ENCODE measurements around the gene MYH2. TPM values are rescaled to one million over a fixed set of nuclear protein-coding genes. Genes with fewer than 3 reads are reported as not detected.

MYH2 gene
- polyA plus RNA-seq, 1 of the 3 experiments (the other 2 are of a cell fraction), result 0.10 TPM

DNA sequence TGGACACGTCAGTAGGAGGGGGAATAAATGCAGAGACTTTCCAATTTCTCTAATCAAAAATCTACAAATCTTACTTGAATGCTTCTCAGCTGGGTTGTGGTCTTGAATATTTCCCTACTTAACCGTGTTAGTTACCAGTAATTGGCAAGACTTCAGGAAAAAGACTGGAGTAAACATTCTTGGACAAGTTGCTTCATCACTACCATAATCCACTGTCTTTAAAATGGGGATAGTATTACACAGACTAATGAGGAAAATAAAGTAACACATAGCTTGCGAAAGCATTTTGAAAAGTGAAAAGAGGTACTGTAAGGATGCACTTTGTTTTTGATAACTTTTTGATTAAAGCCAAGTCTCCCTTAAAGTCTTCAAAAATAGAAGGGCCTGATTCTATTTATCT lies 49.5 kb downstream of the MYH2 start (continued):
- no peak for TF ChIP-seq REST (IDR thresholded peaks at IDR 0.05; ENCODE audit: low read depth, low read length)

DNA sequence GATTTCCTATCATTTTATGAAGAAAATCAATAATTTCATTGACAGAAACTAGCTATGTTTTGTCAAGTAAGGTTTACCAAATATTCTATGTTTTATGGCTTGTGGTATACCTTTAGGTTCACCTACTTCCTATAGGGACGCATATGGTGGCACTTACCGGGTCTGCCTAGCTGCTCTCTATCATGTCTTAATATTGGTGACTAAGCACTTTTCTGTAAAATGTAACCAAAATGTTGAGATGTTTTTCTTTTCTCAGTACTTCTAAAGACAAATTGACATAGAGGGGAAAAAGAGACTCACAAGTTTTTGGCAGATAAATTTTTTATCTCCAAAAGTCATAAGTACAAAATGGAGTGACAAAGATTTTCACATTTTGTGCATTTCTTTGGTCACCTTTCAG lies 57.5 kb downstream of the MYH2 start:
- Histone ChIP-seq H3K4me1 (ENCODE audit: control insufficient read depth in 1 of 2, insufficient read depth in 2 of 2, low read depth in 1 of 2, low read length in 1 of 2) (no peaks in the 10 kb centered on the region), H2AFZ (ENCODE audit: low read depth) (no peak overlapping the region), H3K36me3 (replicated peaks in 1 of 2; ENCODE audit: control insufficient read depth in 1 of 2, insufficient read depth in 2 of 2, low read length in 1 of 2) (no peaks in the 10 kb centered on the region), H3K79me2 (ENCODE audit: insufficient read depth) (no peaks in the 10 kb centered on the region), H3K27ac (ENCODE audit: low read depth in 2 of 2, low read length in 1 of 2) (no peak overlapping the region), H3K9ac (no peak overlapping the region), H3F3A (replicated peaks; ENCODE audit: insufficient read depth) (no peaks in the 10 kb centered on the region), H3K9me3 (no peaks in the 10 kb centered on the region), H3K4me2 (no peak overlapping the region), H3K27me3 (ENCODE audit: insufficient read depth) (no peaks in the 10 kb centered on the region), H4K20me1 (ENCODE audit: insufficient read depth) (no peaks in the 10 kb centered on the region), H3K9me2 (no peaks in the 10 kb centered on the region), H3K4me3 (ENCODE audit: low read depth in 2 of 2, low read length in 1 of 2) (no peak overlapping the region)
- 13% methylated on average over 2 of the region's 2 CpGs for WGBS (ENCODE audit: low lambda C conversion rate)
- no peak for TF ChIP-seq NRF1 (IDR thresholded peaks at IDR 0.05; ENCODE audit: low read depth, low read length)
- TF ChIP-seq TAF1 (IDR thresholded peaks at IDR 0.05; ENCODE audit: borderline replicate concordance, low read depth, low read length), result no peak
- TF ChIP-seq EP300 (IDR thresholded peaks at IDR 0.05; ENCODE audit: borderline replicate concordance in 1 of 2, low read depth in 1 of 2, low read length in 1 of 2), result no peak
- no peak for TF ChIP-seq RCOR1 (IDR thresholded peaks at IDR 0.05; ENCODE audit: low read length)
- TF ChIP-seq RAD21 (IDR thresholded peaks at IDR 0.05; ENCODE audit: low read length), result no peak
- TF ChIP-seq, protein P1, sequence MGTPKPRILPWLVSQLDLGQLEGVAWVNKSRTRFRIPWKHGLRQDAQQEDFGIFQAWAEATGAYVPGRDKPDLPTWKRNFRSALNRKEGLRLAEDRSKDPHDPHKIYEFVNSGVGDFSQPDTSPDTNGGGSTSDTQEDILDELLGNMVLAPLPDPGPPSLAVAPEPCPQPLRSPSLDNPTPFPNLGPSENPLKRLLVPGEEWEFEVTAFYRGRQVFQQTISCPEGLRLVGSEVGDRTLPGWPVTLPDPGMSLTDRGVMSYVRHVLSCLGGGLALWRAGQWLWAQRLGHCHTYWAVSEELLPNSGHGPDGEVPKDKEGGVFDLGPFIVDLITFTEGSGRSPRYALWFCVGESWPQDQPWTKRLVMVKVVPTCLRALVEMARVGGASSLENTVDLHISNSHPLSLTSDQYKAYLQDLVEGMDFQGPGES (IDR thresholded peaks at IDR 0.05; ENCODE audit: low read depth, low read length), result no peak
- no peak for TF ChIP-seq SIN3A (IDR thresholded peaks at IDR 0.05; ENCODE audit: borderline replicate concordance, low read depth, low read length)
- TF ChIP-seq CHD2 (IDR thresholded peaks at IDR 0.05; ENCODE audit: low read length, partially characterized antibody), result no peak
- no peak for TF ChIP-seq MEF2A (IDR thresholded peaks at IDR 0.05; ENCODE audit: borderline replicate concordance, low read depth)
- TF ChIP-seq GATA2 (CRISPR knock-in tag; IDR thresholded peaks at IDR 0.05), result no peak
- ChIA-PET CTCF (interaction anchor here (0.7 kb wide), 1 partner anchor 18 kb away, joined by 3 read pairs; no protein-coding TSS in a partner anchor), POLR2A (no interaction called here)
- DNase-seq, result no peak

GRCh38 chr17:10482252-10482651 lies 67.2 kb downstream of the MYH2 start:
- Histone ChIP-seq H3F3A (replicated peaks; ENCODE audit: insufficient read depth) (no peaks in the 10 kb centered on the region), H3K27me3 (ENCODE audit: insufficient read depth) (no peaks in the 10 kb centered on the region), H3K9ac (no peak overlapping the region), H2AFZ (ENCODE audit: low read depth) (no peak overlapping the region), H3K4me2 (no peak overlapping the region), H3K4me3 (ENCODE audit: low read depth in 2 of 2, low read length in 1 of 2) (no peak overlapping the region), H3K79me2 (ENCODE audit: insufficient read depth) (no peaks in the 10 kb centered on the region), H3K9me3 (no peaks in the 10 kb centered on the region), H3K27ac (ENCODE audit: low read depth in 2 of 2, low read length in 1 of 2) (no peak overlapping the region), H4K20me1 (ENCODE audit: insufficient read depth) (no peaks in the 10 kb centered on the region), H3K4me1 (ENCODE audit: control insufficient read depth in 1 of 2, insufficient read depth in 2 of 2, low read depth in 1 of 2, low read length in 1 of 2) (no peaks in the 10 kb centered on the region), H3K9me2 (no peaks in the 10 kb centered on the region), H3K36me3 (replicated peaks in 1 of 2; ENCODE audit: control insufficient read depth in 1 of 2, insufficient read depth in 2 of 2, low read length in 1 of 2) (no peaks in the 10 kb centered on the region)
- no peak for DNase-seq
- POLR2A ChIA-PET, result no interaction called here
- CTCF ChIA-PET, result no interaction called here
- TF ChIP-seq TCF12 (IDR thresholded peaks at IDR 0.05) (no peak), SMC3 (IDR thresholded peaks at IDR 0.05; ENCODE audit: low read depth, low read length) (no peak), POLR2AphosphoS5 (IDR thresholded peaks at IDR 0.05; ENCODE audit: low read depth, low read length) (no peak), FOXJ3 (CRISPR knock-in tag; IDR thresholded peaks at IDR 0.05) (no peak), TAF1 (IDR thresholded peaks at IDR 0.05; ENCODE audit: borderline replicate concordance, low read depth, low read length) (no peak), RFX5 (IDR thresholded peaks at IDR 0.05; ENCODE audit: low read length) (no peak)
- WGBS (ENCODE audit: low lambda C conversion rate), result 0% methylated on average over 1 of the region's 1 CpG
